ENCODE data around the gene ADAD1.
"Not testable (repeated sequence)": the region's sequence is repeated elsewhere in the genome, so short reads cannot be mapped to it uniquely, and the experiment has no call there.

Gene ADAD1

DNA sequence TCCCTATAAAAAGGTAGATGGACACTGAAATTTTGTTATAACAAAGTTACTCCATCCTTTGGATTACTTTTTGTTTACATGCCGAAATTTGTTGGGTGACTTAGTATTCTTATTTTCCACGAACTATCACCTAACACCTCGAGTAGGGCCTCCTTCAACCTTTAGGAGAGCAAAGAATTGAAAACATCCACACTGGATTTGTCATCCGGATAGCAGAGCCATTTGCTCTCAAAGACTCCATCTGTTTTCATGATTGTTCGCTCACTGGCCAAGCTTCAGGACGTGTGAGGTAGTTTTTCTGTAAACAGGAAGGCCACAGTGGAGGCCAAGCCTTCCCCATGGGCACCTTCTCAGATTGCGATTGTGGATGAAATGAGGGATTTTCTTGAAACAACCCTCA is at the start of gene ADAD1:
ADAD1 (plus strand) TSS at position 301 of the 400 bp plus-strand sequence. CDS start 1,059 bp downstream, outside the sequence.
- DNase-seq: no peak

DNA sequence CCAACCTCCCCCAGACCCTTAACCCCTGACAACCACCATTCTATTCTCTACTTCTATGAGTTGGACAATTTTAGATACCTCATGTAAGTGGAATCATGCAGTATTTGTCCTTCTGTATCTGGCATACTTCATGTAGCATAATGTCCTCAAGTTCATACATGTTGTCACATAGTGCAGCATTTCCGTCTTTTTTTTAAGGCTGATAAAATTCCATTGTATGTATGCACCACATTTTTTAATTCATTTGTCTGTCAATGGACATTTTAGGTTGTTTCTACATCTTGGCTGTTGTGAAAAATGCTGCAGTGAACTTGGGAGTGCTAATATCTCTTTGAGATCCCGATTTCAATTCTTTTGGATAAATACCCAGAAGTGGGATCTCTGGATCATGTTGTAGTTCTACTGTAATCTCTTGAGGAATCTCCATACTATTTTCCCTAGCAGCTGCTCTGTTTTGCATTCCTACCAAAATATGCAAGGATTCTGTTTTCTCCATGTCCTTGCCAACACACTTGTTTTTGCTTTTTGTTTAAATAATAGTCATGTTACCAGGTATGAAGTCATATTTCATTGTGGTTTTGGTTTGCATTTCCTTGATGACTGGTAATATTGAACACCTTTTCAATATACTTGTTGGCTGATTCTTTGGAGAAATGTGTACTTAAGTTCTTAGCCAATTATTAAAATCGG is 48.8 kb upstream of the ADAD1 start:
- DNase-seq: no peak

GRCh38 chr4:122331195-122331594 is 47.6 kb upstream of the ADAD1 start:
- DNase-seq: no peak

GRCh38 chr4:122334828-122335227 is 44.0 kb upstream of the ADAD1 start:
- no peak for DNase-seq

- no peak for DNase-seq
Measured at GRCh38 chr4:122341886-122342285, 36.9 kb upstream of the ADAD1 start.

DNA sequence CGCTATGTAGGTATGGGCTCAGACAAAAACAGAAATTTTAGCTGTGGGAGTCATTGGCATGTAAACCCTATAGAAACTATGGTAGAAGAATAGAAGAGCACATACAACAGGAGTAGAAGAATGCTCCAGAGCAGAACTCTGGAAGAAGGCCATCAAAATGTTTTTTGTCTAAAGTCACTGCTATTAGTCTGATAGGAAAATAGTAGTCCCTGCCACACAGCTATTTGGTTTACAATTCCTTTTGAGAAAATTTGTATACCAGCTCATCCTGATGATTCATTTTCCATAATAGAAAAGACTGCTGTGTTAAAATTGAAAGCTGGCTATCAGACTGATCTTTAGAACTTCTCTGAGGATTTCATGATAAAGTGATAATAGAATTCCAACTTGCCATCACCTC is 32.8 kb upstream of the ADAD1 start:
- DNase-seq: no peak

DNA sequence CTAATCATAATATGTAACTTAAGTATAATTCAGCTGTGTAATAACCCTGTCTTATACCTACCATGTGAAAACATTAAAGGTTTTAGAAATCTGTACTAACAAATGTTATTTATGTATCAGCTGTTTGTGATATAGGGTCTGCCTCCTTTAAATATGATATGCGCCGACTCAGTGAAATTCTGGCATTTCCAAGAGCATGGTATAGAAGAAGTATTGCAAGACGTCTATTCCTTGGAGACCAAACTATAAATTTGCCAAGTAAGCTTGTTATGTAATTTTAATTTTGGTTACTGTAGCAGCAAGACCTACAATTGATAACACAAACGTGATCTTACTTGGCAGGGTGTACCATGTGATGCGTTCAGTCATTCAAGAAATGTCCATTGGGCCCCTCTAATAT is 32.3 kb upstream of the ADAD1 start:
- DNase-seq: no peak

GRCh38 chr4:122356317-122356808 is 22.4 kb upstream of the ADAD1 start:
- DNase-seq: no peak

- DNase-seq: no peak
Measured at GRCh38 chr4:122360754-122361153, 18.1 kb upstream of the ADAD1 start.

GRCh38 chr4:122364700-122365404 is 14.0 kb upstream of the ADAD1 start:
- DNase-seq: no peak

DNA sequence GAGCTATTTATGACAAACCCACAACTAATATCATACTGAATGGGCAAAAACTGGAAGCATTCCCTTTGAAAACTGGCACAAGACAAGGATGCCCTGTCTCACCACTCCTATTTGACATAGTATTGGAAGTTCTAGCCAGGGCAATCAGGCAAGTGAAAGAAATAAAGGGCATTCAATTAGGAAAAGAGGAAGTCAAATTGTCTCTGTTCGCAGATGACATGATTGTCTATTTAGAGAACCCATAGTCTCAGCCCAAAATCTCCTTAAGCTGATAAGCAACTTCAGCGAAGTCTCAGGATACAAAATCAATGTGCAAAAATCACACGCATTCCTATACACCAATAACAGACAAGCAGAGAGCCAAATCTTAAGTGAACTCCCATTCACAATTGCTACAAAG is 10.0 kb upstream of the ADAD1 start:
- DNase-seq: not testable (repeated sequence)

GRCh38 chr4:122377352-122377751 is 1.5 kb upstream of the ADAD1 start:
- no peak for DNase-seq

DNA sequence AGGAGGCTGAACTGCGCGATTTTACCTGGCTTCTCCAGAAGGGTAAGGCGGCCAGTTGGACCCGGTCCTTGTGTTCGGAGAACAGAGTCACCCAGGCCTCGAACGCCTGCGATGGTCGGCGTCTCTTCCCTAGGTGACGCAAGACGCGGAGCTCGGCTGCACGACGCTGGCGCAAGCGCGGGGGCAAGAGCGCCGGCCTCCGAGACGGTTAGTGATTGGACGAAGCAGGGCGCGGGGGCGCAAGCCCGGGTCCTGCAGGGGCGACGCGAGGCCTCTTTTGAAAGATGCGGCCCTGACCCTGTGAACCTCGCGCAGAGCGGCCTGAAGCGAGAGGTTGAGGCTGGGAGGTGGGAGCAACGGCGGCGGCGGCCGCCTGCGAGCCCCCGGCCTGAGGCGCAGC is 428 bp downstream of the ADAD1 start:
- DNase-seq: no peak

- no peak for DNase-seq
Measured at GRCh38 chr4:122383341-122383740, 4.5 kb downstream of the ADAD1 start.

- no peak for DNase-seq
Measured at GRCh38 chr4:122384245-122384644, 5.4 kb downstream of the ADAD1 start.

DNA sequence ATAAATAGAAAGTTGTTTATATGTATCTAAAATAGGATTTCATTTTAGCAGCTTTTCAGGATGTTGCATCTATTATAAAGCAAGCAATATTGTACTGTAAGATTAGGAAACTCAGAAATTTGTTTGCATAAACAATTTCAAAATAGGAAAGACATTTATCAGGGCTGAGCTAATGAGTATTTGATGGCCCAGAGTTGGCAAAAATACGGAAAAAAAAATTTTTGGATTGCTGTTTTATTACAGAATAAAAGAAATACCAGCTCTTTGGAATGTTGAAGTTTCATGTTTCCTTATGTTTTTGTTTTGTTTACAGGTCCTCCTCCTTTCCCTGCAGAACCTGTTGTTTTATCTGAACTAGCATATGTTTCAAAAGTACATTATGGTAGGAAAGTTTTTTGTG is 14.5 kb downstream of the ADAD1 start:
- DNase-seq: no peak

DNA sequence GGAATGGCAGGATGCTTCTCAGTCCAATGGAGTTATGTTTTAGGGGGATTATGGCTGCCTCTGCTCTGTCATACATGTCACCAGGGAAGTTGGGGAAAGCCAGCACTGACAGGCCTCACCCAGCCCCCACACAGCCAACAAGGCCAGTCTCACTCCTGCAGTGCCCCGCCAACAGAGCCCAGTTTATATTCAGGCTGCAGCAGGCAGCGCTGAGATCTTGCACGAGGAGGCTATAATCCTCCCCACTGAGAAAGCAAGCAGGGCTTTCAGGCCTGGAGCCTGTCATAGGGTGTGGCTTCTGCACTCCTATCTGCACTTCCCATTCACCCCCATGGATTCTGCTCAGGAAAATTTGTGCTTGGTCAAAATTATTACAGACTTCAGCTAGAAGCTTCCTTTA is 25.1 kb downstream of the ADAD1 start:
- no peak for DNase-seq

GRCh38 chr4:122412547-122412946 is 33.7 kb downstream of the ADAD1 start:
- DNase-seq: no peak

DNA sequence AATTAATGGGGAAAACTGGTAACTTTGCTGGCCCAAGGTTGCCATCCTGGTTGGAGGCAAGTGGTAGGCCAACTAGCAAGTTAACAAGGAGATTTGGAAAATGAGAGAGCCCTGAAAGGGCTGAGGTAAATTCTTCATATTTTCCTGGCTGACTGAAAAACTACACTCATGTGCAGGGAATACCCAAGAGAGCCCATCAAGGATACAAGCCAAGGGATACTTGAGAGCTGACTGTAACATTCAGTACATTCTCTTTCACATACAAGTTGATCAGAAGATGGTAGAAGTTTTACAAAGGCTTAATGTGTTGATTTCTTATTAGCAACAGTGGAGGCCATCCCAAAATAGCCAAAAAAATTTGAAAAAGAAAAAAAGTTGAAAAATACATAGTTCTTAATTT is 44.4 kb downstream of the ADAD1 start:
- DNase-seq: no peak

GRCh38 chr4:122431351-122431750 is 52.5 kb downstream of the ADAD1 start:
- no peak for DNase-seq

DNA sequence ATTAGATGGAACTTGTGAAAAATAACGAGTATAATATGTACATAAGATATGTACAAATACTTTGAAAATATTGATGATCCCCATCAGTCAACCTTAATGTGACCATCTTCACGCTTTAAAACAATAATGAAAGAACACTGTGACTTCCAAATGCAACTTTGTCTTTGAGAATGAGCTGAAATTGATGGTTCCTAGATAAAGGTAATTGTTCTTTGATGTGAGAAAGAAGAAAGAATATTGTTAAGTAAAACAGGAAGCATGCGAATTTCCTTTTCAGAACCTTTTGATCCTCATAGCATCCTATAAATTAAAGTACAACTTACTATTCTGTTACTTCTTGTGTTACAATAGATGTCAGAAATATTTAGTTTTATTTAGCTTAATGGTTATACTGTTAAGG is 55.5 kb downstream of the ADAD1 start:
- no peak for DNase-seq

GRCh38 chr4:122450847-122451246 is 72.0 kb downstream of the ADAD1 start:
- DNase-seq: no peak

DNA sequence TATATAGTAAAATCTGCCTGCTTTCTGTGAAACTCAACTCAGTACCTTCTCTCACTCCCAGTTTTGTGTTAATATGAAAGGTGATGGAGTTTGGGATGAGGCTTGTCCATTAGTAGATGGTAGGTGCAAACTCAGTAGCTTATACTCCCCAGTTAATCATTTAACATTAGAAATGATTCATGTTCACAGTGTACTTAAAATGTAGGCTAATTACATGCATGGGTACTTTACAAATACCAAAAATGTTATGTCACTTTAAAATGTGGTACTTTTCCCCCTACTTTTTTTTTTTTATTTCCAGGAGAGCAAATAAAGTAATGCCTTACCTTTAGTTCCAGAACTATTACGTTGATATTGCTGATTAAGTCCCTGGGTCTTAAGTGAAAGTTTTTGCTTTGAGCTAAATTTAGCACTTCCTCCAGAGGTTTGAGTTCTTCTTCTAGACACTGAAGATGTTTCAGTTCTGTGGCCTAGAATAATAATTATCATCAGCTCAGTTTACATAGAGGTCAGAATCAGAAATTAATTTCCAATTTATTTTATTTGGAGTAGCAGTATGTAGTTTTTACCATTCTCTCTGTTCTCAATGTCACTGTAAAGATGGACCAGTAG is 74.7 kb downstream of the ADAD1 start:
- no peak for DNase-seq
